ENCODE data around the gene B3GALT4.

DNA sequence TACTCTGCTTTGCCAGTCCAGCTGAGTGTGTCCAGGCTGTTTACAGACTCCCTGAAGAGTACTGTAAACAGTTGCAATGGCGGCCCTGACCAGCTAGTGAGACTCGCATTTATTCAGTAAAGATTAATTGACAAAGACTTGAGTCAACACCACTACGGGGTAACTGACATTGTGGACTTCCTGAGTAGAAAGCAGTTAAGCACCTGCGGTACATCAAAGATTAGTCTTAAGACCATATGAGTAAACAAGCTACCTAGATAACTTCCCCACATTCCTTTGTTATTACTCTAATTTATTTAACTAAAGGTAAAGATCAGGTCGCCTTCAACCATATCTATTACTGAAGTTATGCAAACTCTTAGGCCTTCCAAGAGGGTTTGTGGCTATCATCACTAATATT is 17.9 kb upstream of the B3GALT4 start:
- TF ChIP-seq, protein P1, sequence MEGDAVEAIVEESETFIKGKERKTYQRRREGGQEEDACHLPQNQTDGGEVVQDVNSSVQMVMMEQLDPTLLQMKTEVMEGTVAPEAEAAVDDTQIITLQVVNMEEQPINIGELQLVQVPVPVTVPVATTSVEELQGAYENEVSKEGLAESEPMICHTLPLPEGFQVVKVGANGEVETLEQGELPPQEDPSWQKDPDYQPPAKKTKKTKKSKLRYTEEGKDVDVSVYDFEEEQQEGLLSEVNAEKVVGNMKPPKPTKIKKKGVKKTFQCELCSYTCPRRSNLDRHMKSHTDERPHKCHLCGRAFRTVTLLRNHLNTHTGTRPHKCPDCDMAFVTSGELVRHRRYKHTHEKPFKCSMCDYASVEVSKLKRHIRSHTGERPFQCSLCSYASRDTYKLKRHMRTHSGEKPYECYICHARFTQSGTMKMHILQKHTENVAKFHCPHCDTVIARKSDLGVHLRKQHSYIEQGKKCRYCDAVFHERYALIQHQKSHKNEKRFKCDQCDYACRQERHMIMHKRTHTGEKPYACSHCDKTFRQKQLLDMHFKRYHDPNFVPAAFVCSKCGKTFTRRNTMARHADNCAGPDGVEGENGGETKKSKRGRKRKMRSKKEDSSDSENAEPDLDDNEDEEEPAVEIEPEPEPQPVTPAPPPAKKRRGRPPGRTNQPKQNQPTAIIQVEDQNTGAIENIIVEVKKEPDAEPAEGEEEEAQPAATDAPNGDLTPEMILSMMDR (IDR thresholded peaks at IDR 0.05; ENCODE audit: low read depth, low read length), result no peak
- TF ChIP-seq EZH2phosphoT487 (IDR thresholded peaks at IDR 0.05; ENCODE audit: low read depth), result no peak

Data from OCI-LY3 (cell line).